ENCODE measurements around the gene DHCR7.

Gene DHCR7

GRCh38 chr11:71456294-71456693 lies 8.1 kb upstream of the DHCR7 start:
- no peak for DNase-seq

- DNase-seq, result no peak
Observed at GRCh38 chr11:71454470-71455113, 6.4 kb upstream of the DHCR7 start.

- DNase-seq, result no peak
Observed at GRCh38 chr11:71453918-71454304, 5.7 kb upstream of the DHCR7 start.

- no peak for DNase-seq
Observed at GRCh38 chr11:71453037-71453917, 5.1 kb upstream of the DHCR7 start, which contains the start of gene NADSYN1. TSS of gene NADSYN1 (plus strand) at chr11:71453203. CDS start at chr11:71453297, 94 bp downstream.

GRCh38 chr11:71452199-71453036 lies 4.2 kb upstream of the DHCR7 start:
- DNase-seq, result no peak

- no peak for DNase-seq
Observed at GRCh38 chr11:71451596-71452198, 3.5 kb upstream of the DHCR7 start.

- no peak for DNase-seq
Observed at GRCh38 chr11:71450939-71451338, 2.7 kb upstream of the DHCR7 start.

GRCh38 chr11:71450507-71450906 lies 2.3 kb upstream of the DHCR7 start:
- DNase-seq, result no peak

- DNase-seq, result no peak
Observed at GRCh38 chr11:71449596-71449995, 1.4 kb upstream of the DHCR7 start.

- no peak for DNase-seq
Observed at GRCh38 chr11:71447791-71448256, 369 bp downstream of the DHCR7 start.

- no peak for DNase-seq
Observed at GRCh38 chr11:71446942-71447688, 1.1 kb downstream of the DHCR7 start.

- DNase-seq, result no peak
Observed at GRCh38 chr11:71446150-71446549, 2.0 kb downstream of the DHCR7 start.

- DNase-seq, result no peak
Observed at GRCh38 chr11:71444811-71445210, 3.4 kb downstream of the DHCR7 start.

GRCh38 chr11:71443736-71444445 lies 4.3 kb downstream of the DHCR7 start:
- DNase-seq, result no peak

GRCh38 chr11:71442880-71443279 lies 5.3 kb downstream of the DHCR7 start:
- DNase-seq, result no peak

- no peak for DNase-seq
Observed at GRCh38 chr11:71442123-71442522, 6.1 kb downstream of the DHCR7 start.

GRCh38 chr11:71441251-71441650 lies 6.9 kb downstream of the DHCR7 start:
- DNase-seq, result no peak

- no peak for DNase-seq
Observed at GRCh38 chr11:71440021-71440755, 8.0 kb downstream of the DHCR7 start.

GRCh38 chr11:71438650-71439049 lies 9.5 kb downstream of the DHCR7 start:
- no peak for DNase-seq

- DNase-seq, result no peak
Observed at GRCh38 chr11:71437879-71438278, 10.3 kb downstream of the DHCR7 start.

- DNase-seq, result no peak
Observed at GRCh38 chr11:71437399-71437798, 10.8 kb downstream of the DHCR7 start.

Data from cortex of kidney (tissue), 1 donor.